Hepatocyte (in vitro differentiated cells): ENCODE measurements around the gene RPL10A.

Source experiments
- CTCF ChIP-seq: fragments of 200-600 bp; sonication (generic); IDR thresholded peaks from 2 replicates; pipeline ENCODE4 v1.5.1; 2016; ENCODE audit warnings: antibody characterized with exemption, mild to moderate bottlenecking; ENCODE audit not compliant: poor library complexity
- EZH2 ChIP-seq: fragments of 200-600 bp; sonication (generic); IDR thresholded peaks from 2 replicates; pipeline ENCODE4 v1.6.1; 2016; ENCODE audit warnings: antibody characterized with exemption, mild to moderate bottlenecking, borderline replicate concordance
- EZH2phosphoT487 ChIP-seq: fragments of 200-600 bp; sonication (generic); IDR thresholded peaks from one replicate; pipeline ENCODE4 v1.6.1; 2018; ENCODE audit warnings: antibody characterized with exemption, mild to moderate bottlenecking, low read depth, moderate library complexity; ENCODE audit not compliant: unreplicated experiment, severe bottlenecking

- no peak for TF ChIP-seq CTCF
- no peak for TF ChIP-seq EZH2
- no peak for TF ChIP-seq EZH2phosphoT487
Observed at GRCh38 chr6:35516712-35517111, 48.5 kb downstream of the RPL10A start.
